Measurements from ENCODE around the gene NUP42. TPM values are rescaled to one million over a fixed set of nuclear protein-coding genes. Genes with fewer than 3 reads are reported as not detected.

The NUP42 gene, protein sequence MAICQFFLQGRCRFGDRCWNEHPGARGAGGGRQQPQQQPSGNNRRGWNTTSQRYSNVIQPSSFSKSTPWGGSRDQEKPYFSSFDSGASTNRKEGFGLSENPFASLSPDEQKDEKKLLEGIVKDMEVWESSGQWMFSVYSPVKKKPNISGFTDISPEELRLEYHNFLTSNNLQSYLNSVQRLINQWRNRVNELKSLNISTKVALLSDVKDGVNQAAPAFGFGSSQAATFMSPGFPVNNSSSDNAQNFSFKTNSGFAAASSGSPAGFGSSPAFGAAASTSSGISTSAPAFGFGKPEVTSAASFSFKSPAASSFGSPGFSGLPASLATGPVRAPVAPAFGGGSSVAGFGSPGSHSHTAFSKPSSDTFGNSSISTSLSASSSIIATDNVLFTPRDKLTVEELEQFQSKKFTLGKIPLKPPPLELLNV
- total RNA-seq = 10 to 100 TPM; 24.1 to 31.7 TPM

DNA sequence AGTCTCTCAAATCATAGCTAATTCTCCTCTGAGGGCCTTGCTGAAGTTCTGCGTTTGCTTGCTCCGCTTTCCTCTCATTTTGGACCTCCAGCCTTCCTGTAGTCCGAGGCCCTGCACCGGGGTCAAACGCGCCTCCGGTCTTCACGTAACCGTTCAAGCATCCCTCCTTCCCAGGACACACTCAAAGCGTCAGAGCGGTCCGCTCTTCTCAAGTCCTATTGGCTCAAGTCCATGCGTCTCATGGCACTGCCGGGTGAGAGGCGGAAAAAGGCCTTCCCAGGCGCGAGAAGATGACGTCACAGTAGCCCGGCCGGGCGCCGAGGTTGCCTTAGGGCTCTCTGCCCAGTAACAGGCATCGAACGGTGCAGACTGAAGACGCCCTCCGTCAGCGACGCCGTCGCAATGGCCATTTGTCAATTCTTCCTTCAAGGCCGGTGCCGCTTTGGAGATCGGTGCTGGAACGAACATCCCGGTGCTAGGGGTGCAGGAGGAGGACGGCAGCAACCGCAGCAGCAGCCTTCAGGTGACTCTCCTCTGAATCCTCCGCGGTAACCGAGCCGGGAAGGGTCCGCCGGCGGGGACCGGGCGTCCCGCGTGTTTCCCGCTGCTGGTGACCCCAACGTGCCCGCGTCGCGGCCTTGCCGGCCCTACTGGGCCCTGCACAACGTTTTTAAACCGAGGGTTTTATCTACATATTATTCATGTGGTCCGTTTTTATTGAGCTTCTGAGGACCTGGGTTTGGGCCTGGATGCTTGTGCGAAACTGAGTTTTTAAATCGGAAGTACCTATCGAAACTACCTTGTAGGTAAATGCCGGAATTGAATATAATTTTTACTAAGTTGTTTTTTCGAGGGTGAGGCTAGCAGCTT is at the start of gene NUP42:
TSS of gene NUP42 (plus strand) at position 365 of the 870 bp plus-strand sequence. CDS start at position 403, 38 bp downstream.
- H3K9me3 Mint-ChIP-seq = no peaks in the 10 kb centered on the region
- peak within 1 kb of the TSS; percentile 87 for H3K4me3 Mint-ChIP-seq
- H3K27ac Mint-ChIP-seq = peak within 1 kb of the TSS; percentile 95
- intact Hi-C loops (cut with micrococcal nuclease) = loop anchor here (1.0 to 10.0 kb wide), 11 partner anchors 77 to 498 kb away; partner anchors contain the start of genes CCDC126, FAM221A, HYCC1 and KLHL7
- CTCF ChIA-PET = interaction anchor here (2.1 kb wide), 1 partner anchor 76 kb away, joined by 13 read pairs; no protein-coding TSS in a partner anchor
- H3K27me3 Mint-ChIP-seq = no peaks in the 10 kb centered on the region
- peak; percentile 99 for DNase-seq
- peaks cover 12% of the 10 kb centered on the region for H3K36me3 Mint-ChIP-seq
- POLR2A ChIA-PET = interaction anchor here (0.6 to 2.6 kb wide), 6 partner anchors 13 to 296 kb away, joined by 3 to 11 read pairs (median 4); partner anchors contain the start of gene KLHL7
- H3K4me1 Mint-ChIP-seq (ENCODE audit: low read depth) = peaks cover 31% of the 10 kb centered on the region

DNA sequence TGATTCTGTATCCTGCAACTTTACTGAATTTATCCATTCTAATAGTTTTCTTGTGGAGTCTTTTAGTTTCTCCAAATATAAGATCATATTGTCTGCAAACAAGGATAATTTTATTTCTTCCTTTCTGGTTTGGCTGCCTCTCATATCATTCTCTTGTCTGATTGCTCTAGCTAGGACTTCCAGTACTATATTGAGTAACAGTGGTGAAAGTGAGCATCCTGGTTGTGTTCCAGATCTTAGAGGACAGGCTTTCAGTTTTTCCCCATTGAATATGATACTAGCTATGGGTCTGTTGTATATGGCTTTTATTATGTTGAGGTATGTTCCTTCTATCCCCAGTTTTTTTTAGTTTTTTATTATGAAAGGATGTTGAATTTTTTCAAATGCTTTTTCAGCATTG is 48.1 kb upstream of the NUP42 start:
- Mint-ChIP-seq H3K27me3 (no peaks in the 10 kb centered on the region), H3K36me3 (peaks cover 18% of the 10 kb centered on the region), H3K4me1 (ENCODE audit: low read depth) (no peaks in the 10 kb centered on the region), H3K27ac (no peak overlapping the region), H3K4me3 (no peak overlapping the region), H3K9me3 (peaks cover 4% of the 10 kb centered on the region)
- CTCF ChIA-PET = no interaction called here
- no peak for DNase-seq
- POLR2A ChIA-PET = no interaction called here
- intact Hi-C loops (cut with micrococcal nuclease) = no loop called here

DNA sequence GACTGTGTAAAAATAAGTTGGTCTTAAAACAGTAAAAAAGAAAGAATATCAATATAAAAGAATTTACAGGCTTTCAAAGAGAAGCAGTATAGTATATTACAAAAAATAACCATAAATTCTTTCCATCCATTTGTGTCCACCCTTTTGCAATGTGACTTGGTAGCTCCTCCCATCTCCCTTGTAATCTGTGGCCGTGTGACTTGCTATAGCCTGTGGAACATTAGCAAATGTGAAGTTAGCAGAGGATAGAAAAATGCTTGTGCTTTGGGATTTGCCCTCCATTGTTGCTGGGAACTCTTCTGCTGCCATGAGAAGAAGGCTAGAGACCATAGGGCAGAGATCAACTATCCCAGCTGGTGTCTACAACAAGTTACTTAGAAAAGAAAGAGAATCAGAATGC is 46.1 kb upstream of the NUP42 start:
- H3K9me3 Mint-ChIP-seq = peaks cover 4% of the 10 kb centered on the region
- no peak overlapping the region for H3K27ac Mint-ChIP-seq
- DNase-seq = no peak
- CTCF ChIA-PET = interaction anchor here (2.2 kb wide), 1 partner anchor 49 kb away, joined by 5 read pairs; no protein-coding TSS in a partner anchor
- no peak overlapping the region for H3K4me3 Mint-ChIP-seq
- no peaks in the 10 kb centered on the region for H3K4me1 Mint-ChIP-seq (ENCODE audit: low read depth)
- H3K27me3 Mint-ChIP-seq = no peaks in the 10 kb centered on the region
- H3K36me3 Mint-ChIP-seq = peaks cover 7% of the 10 kb centered on the region
- POLR2A ChIA-PET = no interaction called here
- intact Hi-C loops (cut with micrococcal nuclease) = no loop called here

DNA sequence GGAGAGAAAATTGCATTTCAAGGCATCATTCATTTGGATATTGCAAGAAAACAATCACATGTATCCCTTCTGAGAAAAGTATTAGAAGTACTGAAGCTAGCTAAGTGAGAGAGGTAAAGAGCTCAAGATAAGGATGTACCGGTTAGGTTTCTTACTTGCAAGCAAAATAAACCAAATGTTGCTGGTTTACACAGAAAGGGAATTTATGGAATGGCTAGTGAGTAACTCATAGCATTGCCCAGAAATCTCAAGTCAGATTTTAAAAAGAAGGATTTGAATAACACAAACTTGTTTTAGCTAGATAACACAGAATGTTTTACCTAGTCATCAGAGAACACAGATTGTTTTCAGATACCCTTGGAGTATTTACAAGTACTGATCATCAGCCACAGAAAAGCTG is 45.6 kb upstream of the NUP42 start:
- Mint-ChIP-seq H3K4me3 (no peak overlapping the region), H3K36me3 (peaks cover 7% of the 10 kb centered on the region), H3K4me1 (ENCODE audit: low read depth) (no peaks in the 10 kb centered on the region), H3K9me3 (peaks cover 4% of the 10 kb centered on the region), H3K27me3 (no peaks in the 10 kb centered on the region), H3K27ac (no peak overlapping the region)
- CTCF ChIA-PET = interaction anchor here (2.2 kb wide), 1 partner anchor 48 kb away, joined by 5 read pairs; no protein-coding TSS in a partner anchor
- POLR2A ChIA-PET = no interaction called here
- intact Hi-C loops (cut with micrococcal nuclease) = no loop called here
- no peak for DNase-seq

- Mint-ChIP-seq H3K9me3 (no peaks in the 10 kb centered on the region), H3K27me3 (no peaks in the 10 kb centered on the region), H3K4me3 (no peak overlapping the region), H3K27ac (no peak overlapping the region), H3K36me3 (peaks cover 8% of the 10 kb centered on the region), H3K4me1 (ENCODE audit: low read depth) (no peaks in the 10 kb centered on the region)
- no peak for DNase-seq
- ChIA-PET POLR2A (no interaction called here), CTCF (no interaction called here)
- intact Hi-C loops (cut with micrococcal nuclease) = no loop called here
Observed at GRCh38 chr7:23157679-23158078, 24.2 kb upstream of the NUP42 start.

DNA sequence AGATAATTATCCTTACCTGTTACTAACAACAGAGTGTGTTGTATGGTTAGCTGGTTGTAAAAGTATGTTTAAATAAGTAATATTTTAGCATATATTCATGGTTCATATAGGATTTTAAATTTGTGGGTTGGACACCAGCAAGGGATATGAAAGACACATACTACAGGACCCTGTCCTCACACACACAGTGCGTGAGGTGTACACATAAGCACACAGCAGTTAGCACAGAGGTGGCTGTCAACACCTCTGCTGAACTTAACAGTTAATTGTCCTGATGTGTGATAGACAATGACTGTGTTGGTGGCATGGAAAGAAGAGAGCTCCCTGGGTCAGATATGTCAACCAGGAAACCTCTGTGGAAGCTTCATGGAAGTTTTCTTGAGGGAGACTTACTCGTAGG is 23.3 kb upstream of the NUP42 start:
- Mint-ChIP-seq H3K27me3 (no peaks in the 10 kb centered on the region), H3K4me3 (no peak overlapping the region), H3K9me3 (no peaks in the 10 kb centered on the region), H3K27ac (no peak overlapping the region), H3K4me1 (ENCODE audit: low read depth) (no peaks in the 10 kb centered on the region), H3K36me3 (peaks cover 8% of the 10 kb centered on the region)
- no peak for DNase-seq
- CTCF ChIA-PET = no interaction called here
- intact Hi-C loops (cut with micrococcal nuclease) = no loop called here
- POLR2A ChIA-PET = no interaction called here

DNA sequence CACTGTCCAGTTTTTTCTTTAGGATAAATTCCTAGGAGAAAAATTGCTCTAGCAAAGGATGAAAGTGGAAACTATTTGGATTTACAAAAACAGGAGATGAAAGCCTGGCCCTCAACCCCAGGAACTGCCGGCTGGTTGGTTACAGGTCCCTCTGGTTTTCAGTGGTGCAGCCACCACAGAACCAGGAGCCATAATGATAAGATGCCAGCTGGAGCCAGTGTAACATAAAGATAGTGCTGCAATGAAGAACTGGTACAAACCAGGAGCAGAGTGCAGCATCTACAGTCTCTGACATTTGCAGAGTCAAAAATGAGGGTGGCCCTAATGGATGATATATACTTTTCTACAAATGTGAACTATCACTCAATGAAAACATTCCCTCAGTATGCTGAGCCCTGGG is 20.4 kb upstream of the NUP42 start:
- Mint-ChIP-seq H3K27me3 (no peaks in the 10 kb centered on the region), H3K4me3 (no peak overlapping the region), H3K36me3 (peaks cover 8% of the 10 kb centered on the region), H3K27ac (no peak overlapping the region), H3K9me3 (no peaks in the 10 kb centered on the region), H3K4me1 (ENCODE audit: low read depth) (no peaks in the 10 kb centered on the region)
- ChIA-PET CTCF (no interaction called here), POLR2A (no interaction called here)
- intact Hi-C loops (cut with micrococcal nuclease) = no loop called here
- DNase-seq = no peak

DNA sequence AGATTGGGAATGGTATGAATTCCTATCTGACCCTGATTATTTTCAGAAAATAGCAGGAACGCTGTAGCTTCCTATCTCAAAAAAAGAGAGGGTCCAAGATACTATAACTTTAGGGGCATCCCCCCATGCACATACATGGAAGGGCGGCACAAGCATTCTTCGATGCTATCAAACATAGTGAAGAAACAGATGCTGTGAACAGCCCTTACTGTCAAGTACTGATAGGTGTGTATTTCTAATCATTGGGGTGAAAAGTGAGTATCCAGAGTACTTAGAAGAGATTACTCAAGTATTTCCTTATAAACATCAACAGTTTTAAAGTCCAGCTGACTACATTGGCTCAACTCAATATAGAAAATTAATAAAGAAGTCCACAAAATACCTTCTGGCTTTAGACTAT is 17.0 kb upstream of the NUP42 start:
- H3K27ac Mint-ChIP-seq = no peak overlapping the region
- H3K9me3 Mint-ChIP-seq = no peaks in the 10 kb centered on the region
- ChIA-PET CTCF (interaction anchor here (0.9 to 2.2 kb wide), 2 partner anchors 20 to 556 kb away, joined by 3 to 6 read pairs; no protein-coding TSS in a partner anchor), POLR2A (no interaction called here)
- no peaks in the 10 kb centered on the region for H3K36me3 Mint-ChIP-seq
- intact Hi-C loops (cut with micrococcal nuclease) = no loop called here
- H3K4me1 Mint-ChIP-seq (ENCODE audit: low read depth) = no peaks in the 10 kb centered on the region
- H3K27me3 Mint-ChIP-seq = no peaks in the 10 kb centered on the region
- no peak for DNase-seq
- no peak overlapping the region for H3K4me3 Mint-ChIP-seq

DNA sequence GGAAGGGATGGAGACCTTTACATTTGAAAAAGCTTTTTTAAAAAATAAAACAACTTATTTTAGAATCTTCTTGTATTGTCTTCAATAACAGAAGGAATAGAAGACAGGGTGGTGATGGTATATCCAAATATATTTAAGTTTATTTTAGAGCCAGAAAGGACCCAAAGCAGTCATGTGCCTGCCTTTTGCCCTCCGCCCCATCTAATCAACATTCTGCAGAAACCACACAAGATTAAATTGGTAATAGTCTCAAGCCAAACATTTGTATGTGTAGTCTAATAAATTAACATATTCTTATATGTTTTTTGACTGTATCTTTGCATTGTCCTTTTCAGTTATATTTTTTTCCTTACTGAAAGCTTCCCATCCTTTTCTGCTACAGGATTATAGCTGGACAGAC is 16.5 kb upstream of the NUP42 start:
- Mint-ChIP-seq H3K27ac (no peak overlapping the region), H3K27me3 (no peaks in the 10 kb centered on the region), H3K9me3 (no peaks in the 10 kb centered on the region), H3K36me3 (peaks cover 3% of the 10 kb centered on the region), H3K4me1 (ENCODE audit: low read depth) (no peaks in the 10 kb centered on the region), H3K4me3 (no peak overlapping the region)
- DNase-seq = no peak
- intact Hi-C loops (cut with micrococcal nuclease) = no loop called here
- ChIA-PET POLR2A (no interaction called here), CTCF (interaction anchor here (0.9 to 2.2 kb wide), 2 partner anchors 19 to 555 kb away, joined by 3 to 6 read pairs; no protein-coding TSS in a partner anchor)

- H3K36me3 Mint-ChIP-seq = peaks cover 4% of the 10 kb centered on the region
- DNase-seq = no peak
- ChIA-PET POLR2A (no interaction called here), CTCF (no interaction called here)
- H3K4me1 Mint-ChIP-seq (ENCODE audit: low read depth) = no peaks in the 10 kb centered on the region
- H3K4me3 Mint-ChIP-seq = no peak overlapping the region
- H3K27ac Mint-ChIP-seq = no peak overlapping the region
- no peaks in the 10 kb centered on the region for H3K27me3 Mint-ChIP-seq
- intact Hi-C loops (cut with micrococcal nuclease) = no loop called here
- no peaks in the 10 kb centered on the region for H3K9me3 Mint-ChIP-seq
Observed at GRCh38 chr7:23167691-23168090, 14.2 kb upstream of the NUP42 start.

DNA sequence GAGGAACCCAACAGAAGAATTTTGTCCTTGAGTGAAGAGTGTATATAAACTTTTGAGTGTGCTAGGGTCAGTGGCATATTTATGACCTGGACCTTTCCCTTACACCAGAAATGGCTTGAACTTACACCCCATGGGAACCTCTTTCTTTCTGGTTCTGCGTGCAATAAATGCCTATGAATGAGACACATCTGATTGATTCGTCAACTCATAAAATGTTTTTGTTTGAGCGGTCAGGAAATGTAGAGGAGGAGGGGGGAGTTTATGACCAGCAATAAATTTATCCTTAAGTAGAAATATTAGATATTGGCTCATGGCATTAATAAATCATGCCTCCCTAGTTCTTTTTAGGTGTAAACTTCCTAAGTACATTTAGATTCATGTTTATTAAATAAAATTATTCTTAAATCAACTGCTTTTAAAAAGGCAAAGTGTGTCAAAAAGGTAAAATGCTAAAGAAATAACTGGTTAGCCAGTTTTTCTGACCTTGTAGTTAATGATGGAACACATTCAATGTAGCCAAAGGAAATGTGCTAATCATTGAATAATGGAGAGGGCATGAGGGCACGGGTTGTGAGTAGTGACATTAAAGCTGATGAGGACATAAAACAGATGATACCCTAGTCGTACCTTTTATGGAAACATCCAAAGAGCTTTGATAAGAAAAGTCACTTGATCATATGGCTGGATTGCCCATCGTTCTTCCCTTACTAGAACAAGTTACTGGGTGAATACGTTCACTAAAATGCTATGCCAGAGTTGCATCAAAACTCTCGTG is 13.6 kb upstream of the NUP42 start:
- DNase-seq = no peak
- Mint-ChIP-seq H3K27me3 (no peaks in the 10 kb centered on the region), H3K36me3 (peaks cover 4% of the 10 kb centered on the region), H3K9me3 (no peaks in the 10 kb centered on the region), H3K27ac (no peak overlapping the region), H3K4me1 (ENCODE audit: low read depth) (no peaks in the 10 kb centered on the region), H3K4me3 (no peak overlapping the region)
- intact Hi-C loops (cut with micrococcal nuclease) = no loop called here
- ChIA-PET POLR2A (no interaction called here), CTCF (no interaction called here)

GRCh38 chr7:23175938-23176337 is 5.9 kb upstream of the NUP42 start:
- CTCF ChIA-PET = interaction anchor here (1.1 kb wide), 1 partner anchor 97 kb away, joined by 3 read pairs; no protein-coding TSS in a partner anchor

More at GRCh38 chr7:23175938-23176337, 5.9 kb upstream of the NUP42 start:
- no peak overlapping the region for H3K27ac Mint-ChIP-seq
- H3K27me3 Mint-ChIP-seq = no peaks in the 10 kb centered on the region
- H3K4me1 Mint-ChIP-seq (ENCODE audit: low read depth) = peaks cover 5% of the 10 kb centered on the region
- no peaks in the 10 kb centered on the region for H3K9me3 Mint-ChIP-seq
- intact Hi-C loops (cut with micrococcal nuclease) = no loop called here
- no peak for DNase-seq
- POLR2A ChIA-PET = no interaction called here
- H3K4me3 Mint-ChIP-seq = no peak overlapping the region
- H3K36me3 Mint-ChIP-seq = no peaks in the 10 kb centered on the region
